C4-2B (cell line): ENCODE measurements around the gene HELZ.

Experiments used
- ZFX ChIP-seq: fragments of 450-650 bp; IDR thresholded peaks from 2 replicates; pipeline ENCODE4 v1.6.1; 2017
- TF ChIP-seq, protein P1 (sequence below): fragments of 450-650 bp; conservative IDR thresholded peaks from 2 replicates; pipeline ENCODE4 v1.5.1; 2017; ENCODE audit warnings: mild to moderate bottlenecking

- TF ChIP-seq, protein P1, sequence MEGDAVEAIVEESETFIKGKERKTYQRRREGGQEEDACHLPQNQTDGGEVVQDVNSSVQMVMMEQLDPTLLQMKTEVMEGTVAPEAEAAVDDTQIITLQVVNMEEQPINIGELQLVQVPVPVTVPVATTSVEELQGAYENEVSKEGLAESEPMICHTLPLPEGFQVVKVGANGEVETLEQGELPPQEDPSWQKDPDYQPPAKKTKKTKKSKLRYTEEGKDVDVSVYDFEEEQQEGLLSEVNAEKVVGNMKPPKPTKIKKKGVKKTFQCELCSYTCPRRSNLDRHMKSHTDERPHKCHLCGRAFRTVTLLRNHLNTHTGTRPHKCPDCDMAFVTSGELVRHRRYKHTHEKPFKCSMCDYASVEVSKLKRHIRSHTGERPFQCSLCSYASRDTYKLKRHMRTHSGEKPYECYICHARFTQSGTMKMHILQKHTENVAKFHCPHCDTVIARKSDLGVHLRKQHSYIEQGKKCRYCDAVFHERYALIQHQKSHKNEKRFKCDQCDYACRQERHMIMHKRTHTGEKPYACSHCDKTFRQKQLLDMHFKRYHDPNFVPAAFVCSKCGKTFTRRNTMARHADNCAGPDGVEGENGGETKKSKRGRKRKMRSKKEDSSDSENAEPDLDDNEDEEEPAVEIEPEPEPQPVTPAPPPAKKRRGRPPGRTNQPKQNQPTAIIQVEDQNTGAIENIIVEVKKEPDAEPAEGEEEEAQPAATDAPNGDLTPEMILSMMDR = no peak
- TF ChIP-seq ZFX = no peak
These were observed 70.8 kb downstream of the HELZ start for GRCh38 chr17:67174190-67174589.
